ENCODE measurements around the gene TCF4.

DNA sequence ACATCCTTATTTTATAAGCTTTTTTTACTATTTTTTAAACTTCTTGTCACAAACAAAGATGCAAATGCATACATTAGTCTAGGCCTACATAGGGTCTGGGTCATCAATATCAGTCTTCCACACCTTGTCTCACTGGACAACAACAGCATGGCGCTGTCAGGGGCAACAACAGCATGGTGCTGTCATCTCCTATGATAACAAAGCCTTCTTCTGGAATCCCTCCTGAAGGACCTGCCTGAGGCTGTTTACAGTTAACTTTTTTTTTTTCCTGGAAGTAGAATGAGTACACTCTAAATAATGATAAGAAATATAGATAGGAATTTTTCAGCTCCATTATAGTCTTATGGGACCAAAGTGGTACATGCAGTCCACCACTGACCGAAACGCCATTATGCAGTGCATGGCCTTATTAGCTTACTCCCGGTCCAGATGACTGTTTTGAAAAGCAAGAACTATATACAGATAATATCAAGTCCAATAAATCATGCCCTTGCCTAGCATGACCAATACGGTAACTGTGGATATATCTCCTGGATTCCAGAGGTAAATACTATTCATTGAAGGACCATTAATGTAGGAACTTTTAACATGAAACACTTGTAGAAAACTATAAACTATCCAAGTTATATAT lies 38.4 kb downstream of the TCF4 start:
- TF ChIP-seq POLR2AphosphoS5 (IDR thresholded peaks at IDR 0.05) (no peak), CTCF (IDR thresholded peaks at IDR 0.05) (no peak)

Data from upper lobe of left lung (tissue), 4 donors.